Stimulated activated memory B cell treated with anti-CD40 and anti-IgM and Interleukin-4, amounts not matched to agents 10 μg/mL and 1 μg/mL and 100 μg/mL, for 72 hours (primary cell): Measurements from ENCODE around the gene GRK4.
"Not testable (repeated sequence)": the region's sequence is repeated elsewhere in the genome, so short reads cannot be mapped to it uniquely, and the experiment has no call there.

Experiments used
- ATAC-seq: fragments of 150-1000 bp; cut with Tn5 transposase; 2 replicates; pipeline ENCODE4 v1.10.0; 2021
- H3K27ac Mint-ChIP-seq: one replicate; pipeline ENCODE4 v1.8.0; 2022; ENCODE audit warnings: mild to moderate bottlenecking, mixed read lengths
- H3K27me3 Mint-ChIP-seq: one replicate; pipeline ENCODE4 v1.8.0; 2022; ENCODE audit warnings: mixed read lengths
- H3K36me3 Mint-ChIP-seq: one replicate; pipeline ENCODE4 v1.8.0; 2022; ENCODE audit warnings: mixed read lengths
- H3K4me1 Mint-ChIP-seq: one replicate; pipeline ENCODE4 v1.8.0; 2022; ENCODE audit warnings: mixed read lengths
- H3K4me3 Mint-ChIP-seq: one replicate; pipeline ENCODE4 v1.8.0; 2022; ENCODE audit warnings: mild to moderate bottlenecking, moderate library complexity, mixed read lengths
- H3K9me3 Mint-ChIP-seq: one replicate; pipeline ENCODE4 v1.8.0; 2022; ENCODE audit warnings: mixed read lengths

The GRK4 gene

DNA sequence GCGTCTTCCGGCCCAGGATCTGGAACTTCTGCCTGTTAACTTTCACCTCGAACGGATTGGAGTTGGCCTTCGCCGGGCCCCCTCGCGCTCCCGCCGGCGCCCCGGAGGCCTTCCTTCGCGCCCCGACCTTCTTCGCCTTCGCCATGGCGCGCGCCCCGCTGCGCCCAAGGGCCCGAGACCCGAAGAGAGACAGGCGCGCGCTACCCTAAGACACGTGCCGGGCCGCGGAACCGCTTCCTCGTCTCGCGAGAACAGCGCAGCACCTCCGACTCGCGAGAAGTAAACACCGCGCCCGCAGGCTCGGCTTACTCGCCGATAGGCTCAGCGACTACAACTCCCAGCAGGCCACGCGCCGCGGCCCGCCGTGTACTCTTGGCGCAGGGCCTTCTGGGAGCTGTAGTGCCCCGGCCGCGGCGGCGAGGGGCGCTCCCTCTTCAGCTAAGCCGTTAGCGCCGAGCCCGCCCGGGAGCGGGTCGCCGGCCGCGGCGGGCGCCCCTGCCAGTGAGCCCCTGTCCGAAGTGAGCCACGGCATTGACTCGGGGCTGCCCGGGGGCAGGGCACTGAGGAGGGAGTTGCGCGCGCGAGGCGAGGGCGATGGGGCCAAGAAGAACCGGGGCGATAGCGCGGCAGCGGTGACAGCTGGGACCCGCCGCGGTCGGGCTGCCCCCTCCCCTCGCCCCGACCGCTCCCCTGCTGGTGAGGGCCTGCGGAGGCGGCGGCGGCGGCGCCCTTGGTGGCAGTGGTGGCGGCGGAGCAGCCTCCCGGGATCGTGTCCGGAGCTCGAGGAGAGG, at the start of gene GRK4, which contains the start of gene NOP14:
GRK4 (plus strand) TSS at position 397 of the 791 bp plus-strand sequence. CDS start 500 bp downstream, outside the sequence.
NOP14 (minus strand) TSS at position 232 of the 791 bp plus-strand sequence; CDS start at position 145, 87 bp downstream.
- H3K36me3 Mint-ChIP-seq = peaks cover 17% of the 10 kb centered on the region
- peaks cover 40% of the 10 kb centered on the region for H3K4me1 Mint-ChIP-seq
- no peaks in the 10 kb centered on the region for H3K9me3 Mint-ChIP-seq
- H3K27ac Mint-ChIP-seq = peak within 1 kb of the TSS; percentile 95
- H3K4me3 Mint-ChIP-seq = peak within 1 kb of the TSS; percentile 94
- H3K27me3 Mint-ChIP-seq = no peaks in the 10 kb centered on the region
- ATAC-seq = peak; percentile 97

DNA sequence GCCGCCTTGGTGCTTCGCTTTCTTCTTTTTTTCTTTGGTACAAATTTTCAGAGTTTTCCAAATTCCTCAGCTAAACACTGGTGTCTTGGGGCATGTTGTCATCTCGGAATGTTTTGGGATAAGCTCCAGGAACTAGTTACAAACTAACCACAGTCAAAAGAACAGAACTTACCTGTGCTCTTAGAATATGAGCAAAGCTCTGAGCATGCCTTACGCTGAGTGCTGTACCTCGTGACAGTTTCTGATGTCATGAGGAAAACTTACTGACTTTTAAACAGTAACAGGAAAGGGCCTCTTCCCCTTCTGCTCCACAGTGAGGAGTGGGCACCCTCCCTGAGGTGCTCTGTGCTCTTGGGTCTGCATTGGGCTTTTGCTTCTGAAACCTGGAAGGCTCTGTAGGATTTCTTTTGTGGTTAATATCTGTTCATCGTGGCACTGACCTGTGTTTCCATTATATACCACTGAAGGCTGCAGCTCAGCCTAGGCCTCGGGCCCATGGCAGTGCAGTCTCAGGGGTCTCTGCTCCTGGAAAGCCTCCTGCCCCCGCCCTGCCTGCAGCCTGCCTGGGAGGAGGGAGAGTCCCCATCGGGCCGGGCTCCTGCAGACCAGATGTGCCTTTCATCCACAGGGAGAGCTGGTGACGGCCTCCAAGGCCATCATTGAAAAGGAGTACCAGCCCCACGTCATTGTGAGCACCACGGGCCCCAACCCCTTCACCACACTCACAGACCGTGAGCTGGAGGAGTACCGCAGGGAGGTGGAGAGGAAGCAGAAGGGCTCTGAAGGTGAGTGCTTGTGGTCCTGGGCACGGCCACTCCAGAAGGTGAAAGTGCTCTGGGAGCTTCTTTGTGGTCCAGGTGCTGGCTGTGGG, 48.9 kb upstream of the GRK4 start:
- Mint-ChIP-seq H3K9me3 (peaks cover 4% of the 10 kb centered on the region), H3K27me3 (no peaks in the 10 kb centered on the region), H3K4me3 (no peak overlapping the region), H3K4me1 (peaks cover 45% of the 10 kb centered on the region), H3K27ac (peak overlapping the region; percentile 75), H3K36me3 (peaks cover 62% of the 10 kb centered on the region)
- peak; percentile 82 for ATAC-seq

DNA sequence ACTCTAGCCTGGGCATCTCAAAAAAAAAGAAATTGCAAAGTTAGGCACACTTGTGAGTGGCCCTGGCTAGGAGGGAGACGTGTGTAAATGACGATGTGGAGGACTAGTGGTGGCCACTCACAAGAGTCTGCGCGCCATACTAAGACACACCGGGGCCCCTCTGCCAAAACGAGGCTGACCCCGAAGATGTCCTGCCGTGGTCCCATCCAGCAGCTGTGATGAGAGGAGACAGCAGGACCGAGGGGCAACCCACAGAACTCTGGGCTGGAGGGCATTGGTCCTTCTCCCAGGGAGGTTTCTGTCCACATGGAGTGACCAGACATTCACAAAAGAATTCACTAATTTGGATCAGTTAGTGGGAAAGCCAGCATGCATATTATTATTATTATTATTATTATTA, 47.6 kb upstream of the GRK4 start:
- Mint-ChIP-seq H3K27me3 (no peaks in the 10 kb centered on the region), H3K4me1 (peaks cover 58% of the 10 kb centered on the region), H3K9me3 (peaks cover 8% of the 10 kb centered on the region), H3K4me3 (no peak overlapping the region), H3K36me3 (peaks cover 69% of the 10 kb centered on the region), H3K27ac (no peak overlapping the region)
- no peak for ATAC-seq

DNA sequence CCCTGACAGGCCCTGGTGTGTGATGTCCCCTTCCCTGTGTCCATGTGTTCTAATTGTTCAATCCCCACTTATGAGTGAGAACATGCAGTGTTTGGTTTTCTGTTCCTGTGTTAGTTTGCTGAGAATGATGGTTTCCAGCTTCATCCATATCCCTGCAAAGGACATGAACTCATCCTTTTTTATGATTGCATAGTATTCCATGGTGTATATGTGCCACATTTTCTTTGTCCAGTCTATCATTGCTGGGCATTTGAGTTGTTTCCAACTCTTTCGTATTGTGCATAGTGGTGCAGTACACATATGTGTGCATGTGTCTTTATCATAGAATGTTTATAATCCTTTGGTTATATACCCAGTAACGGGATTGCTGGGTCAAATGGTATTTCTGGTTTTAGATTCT, 46.7 kb upstream of the GRK4 start:
- H3K27me3 Mint-ChIP-seq, H3K9me3 Mint-ChIP-seq, ATAC-seq, H3K4me3 Mint-ChIP-seq: not testable (repeated sequence)
- H3K36me3 Mint-ChIP-seq = peaks cover 75% of the 10 kb centered on the region
- peak overlapping the region; percentile 84 for H3K27ac Mint-ChIP-seq
- H3K4me1 Mint-ChIP-seq = peaks cover 67% of the 10 kb centered on the region

DNA sequence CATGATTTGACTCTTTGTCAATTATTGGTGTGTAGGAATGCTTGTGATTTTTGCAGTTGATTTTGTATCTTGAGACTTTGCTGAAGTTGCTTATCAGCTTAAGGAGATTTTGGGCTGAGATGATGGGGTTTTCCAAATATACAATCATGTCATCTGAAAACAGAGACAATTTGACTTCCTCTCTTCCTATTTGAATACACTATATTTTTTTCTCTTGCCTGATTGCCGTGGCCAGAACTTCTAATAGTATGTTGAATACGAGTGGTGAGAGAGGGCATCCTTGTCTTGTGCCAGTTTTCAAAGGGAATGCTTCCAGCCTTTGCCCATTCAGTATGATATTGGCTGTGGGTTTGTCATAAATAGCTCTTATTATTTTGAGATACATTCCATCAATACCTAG, 45.1 kb upstream of the GRK4 start:
- peaks cover 83% of the 10 kb centered on the region for H3K4me1 Mint-ChIP-seq
- H3K9me3 Mint-ChIP-seq, ATAC-seq, H3K27me3 Mint-ChIP-seq: not testable (repeated sequence)
- peaks cover 85% of the 10 kb centered on the region for H3K36me3 Mint-ChIP-seq
- H3K27ac Mint-ChIP-seq = peak overlapping the region; percentile 84
- H3K4me3 Mint-ChIP-seq = peak overlapping the region; percentile 57

DNA sequence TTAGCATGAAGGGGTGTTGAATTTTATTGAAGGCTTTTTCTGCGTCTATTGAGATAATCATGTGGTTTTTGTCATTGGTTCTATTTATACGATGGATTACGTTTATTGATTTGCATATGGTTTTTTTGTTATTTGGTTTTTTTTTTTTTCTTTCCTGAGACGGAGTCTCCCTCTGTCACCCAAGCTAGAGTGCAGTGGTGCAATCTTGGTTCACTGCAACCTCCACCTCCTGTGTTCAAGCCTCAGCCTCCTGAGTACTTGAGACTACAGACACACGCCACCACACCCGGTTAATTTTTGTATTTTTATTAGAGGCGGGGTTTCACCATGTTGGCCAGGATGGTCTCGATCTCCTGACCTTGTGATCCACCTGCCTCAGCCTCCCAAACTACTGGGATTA, 44.7 kb upstream of the GRK4 start:
- H3K4me3 Mint-ChIP-seq = peak overlapping the region; percentile 57
- H3K27ac Mint-ChIP-seq = peak overlapping the region; percentile 84
- not testable (repeated sequence) for H3K9me3 Mint-ChIP-seq, H3K27me3 Mint-ChIP-seq
- H3K4me1 Mint-ChIP-seq = peaks cover 84% of the 10 kb centered on the region
- peaks cover 89% of the 10 kb centered on the region for H3K36me3 Mint-ChIP-seq
- peak; percentile 83 for ATAC-seq

DNA sequence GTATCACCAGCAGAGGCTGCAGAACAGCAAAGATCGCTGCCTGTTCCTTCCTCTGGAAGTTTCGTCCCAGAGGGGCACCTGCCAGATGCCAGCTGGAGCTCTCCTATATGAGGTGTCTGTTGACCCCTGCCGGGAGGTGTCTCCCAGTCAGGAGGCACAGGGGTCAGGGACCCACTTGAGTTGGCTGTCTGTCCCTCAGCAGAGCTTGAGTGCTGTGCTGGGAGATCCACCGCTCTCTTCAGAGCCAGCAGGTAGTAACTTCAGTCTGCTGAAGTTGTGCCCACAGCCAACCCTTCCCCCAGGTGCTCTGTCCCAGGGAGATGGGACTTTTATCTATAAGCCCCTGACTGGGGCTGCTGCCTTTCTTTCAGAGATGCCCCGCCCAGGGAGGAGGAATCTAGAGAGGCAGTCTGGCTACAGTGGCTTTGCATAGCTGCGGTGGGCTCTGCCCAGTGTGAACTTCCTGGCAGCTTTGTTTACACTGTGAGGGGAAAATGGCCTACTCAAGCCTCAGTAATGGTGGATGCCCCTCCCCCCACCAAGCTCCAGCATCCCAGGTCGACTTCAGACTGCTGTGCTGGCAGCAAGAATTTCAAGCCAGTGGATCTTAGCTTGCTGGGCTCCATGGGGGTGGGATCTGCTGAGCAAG, 40.8 kb upstream of the GRK4 start:
- Mint-ChIP-seq H3K27ac (peak overlapping the region; percentile 72), H3K4me3 (peak overlapping the region; percentile 9), H3K36me3 (peaks cover 87% of the 10 kb centered on the region), H3K4me1 (peaks cover 69% of the 10 kb centered on the region)
- not testable (repeated sequence) for H3K27me3 Mint-ChIP-seq, H3K9me3 Mint-ChIP-seq, ATAC-seq

DNA sequence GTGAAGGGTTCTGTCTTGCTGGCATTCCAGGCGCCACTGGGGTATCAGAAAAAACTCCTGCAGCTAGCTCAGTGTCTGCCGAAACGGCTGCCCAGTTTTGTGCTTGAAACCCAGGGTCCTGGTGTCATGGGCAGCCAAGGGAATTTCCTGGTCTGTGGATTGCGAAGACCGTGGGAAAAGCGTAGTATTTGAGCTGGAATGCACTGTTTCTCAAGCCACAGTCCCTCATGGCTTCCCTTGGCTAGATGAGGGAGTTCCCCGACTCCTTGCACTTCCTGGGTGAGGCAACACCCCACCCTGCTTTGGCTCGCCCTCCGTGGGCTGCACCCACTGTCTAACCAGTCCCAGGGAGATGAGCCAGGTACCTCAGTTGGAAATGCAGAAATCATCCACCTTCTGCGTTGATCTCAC, 40.2 kb upstream of the GRK4 start:
- ATAC-seq = no peak
- Mint-ChIP-seq H3K4me1 (peaks cover 63% of the 10 kb centered on the region), H3K27ac (peak overlapping the region; percentile 72), H3K36me3 (peaks cover 87% of the 10 kb centered on the region), H3K4me3 (peak overlapping the region; percentile 9), H3K27me3 (no peaks in the 10 kb centered on the region), H3K9me3 (peaks cover 5% of the 10 kb centered on the region)

DNA sequence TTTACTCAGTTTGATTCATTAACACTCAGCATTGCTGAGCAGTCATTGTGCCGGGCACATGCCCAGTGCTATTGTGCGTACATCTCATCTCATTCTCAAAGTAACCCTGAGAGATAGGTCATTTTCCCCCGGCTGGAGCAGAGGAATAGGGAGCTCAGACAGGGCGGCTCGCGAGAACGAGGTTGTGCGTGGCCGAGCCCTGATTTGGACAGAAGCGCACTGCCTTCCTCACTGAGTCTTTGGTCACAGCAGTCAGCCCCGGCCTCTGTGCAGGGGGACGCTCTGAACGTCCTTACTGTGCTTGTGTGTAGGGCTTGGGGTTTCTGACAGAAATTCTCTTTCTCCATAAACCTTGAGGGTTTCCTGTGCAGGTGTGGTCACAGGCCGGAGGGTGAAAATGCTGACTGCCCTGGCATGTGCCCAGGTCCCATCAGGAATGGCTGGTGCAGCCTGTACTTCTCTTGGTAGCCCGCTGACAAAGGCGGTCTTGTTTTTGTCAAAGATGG, 39.6 kb upstream of the GRK4 start:
- Mint-ChIP-seq H3K36me3 (peaks cover 84% of the 10 kb centered on the region), H3K27me3 (no peaks in the 10 kb centered on the region), H3K4me3 (peak overlapping the region; percentile 9), H3K9me3 (peaks cover 5% of the 10 kb centered on the region), H3K4me1 (peaks cover 58% of the 10 kb centered on the region), H3K27ac (peak overlapping the region; percentile 72)
- no peak for ATAC-seq

DNA sequence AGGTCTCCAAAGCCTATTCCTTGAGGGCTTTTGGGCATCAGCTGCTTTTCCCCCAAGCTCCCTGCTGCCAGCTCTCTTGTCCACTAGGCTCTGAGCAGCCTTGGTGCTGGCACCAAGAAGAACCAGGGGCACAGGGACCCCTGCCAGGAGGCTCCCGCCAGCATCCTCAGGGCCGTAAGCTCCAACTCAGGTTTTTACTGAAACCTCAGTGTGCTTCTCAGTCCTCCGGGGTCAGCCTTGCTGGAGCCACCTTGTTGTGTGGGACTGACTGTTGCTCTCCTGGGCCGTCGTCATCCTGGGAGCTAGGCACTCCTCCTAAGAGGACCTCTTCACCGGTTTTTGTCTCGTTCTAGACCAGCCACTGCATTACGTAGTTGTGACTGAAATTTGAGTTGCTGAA, 39.1 kb upstream of the GRK4 start:
- Mint-ChIP-seq H3K27ac (peak overlapping the region; percentile 30), H3K9me3 (peaks cover 5% of the 10 kb centered on the region), H3K4me1 (peaks cover 52% of the 10 kb centered on the region), H3K27me3 (no peaks in the 10 kb centered on the region), H3K36me3 (peaks cover 84% of the 10 kb centered on the region), H3K4me3 (no peak overlapping the region)
- no peak for ATAC-seq

DNA sequence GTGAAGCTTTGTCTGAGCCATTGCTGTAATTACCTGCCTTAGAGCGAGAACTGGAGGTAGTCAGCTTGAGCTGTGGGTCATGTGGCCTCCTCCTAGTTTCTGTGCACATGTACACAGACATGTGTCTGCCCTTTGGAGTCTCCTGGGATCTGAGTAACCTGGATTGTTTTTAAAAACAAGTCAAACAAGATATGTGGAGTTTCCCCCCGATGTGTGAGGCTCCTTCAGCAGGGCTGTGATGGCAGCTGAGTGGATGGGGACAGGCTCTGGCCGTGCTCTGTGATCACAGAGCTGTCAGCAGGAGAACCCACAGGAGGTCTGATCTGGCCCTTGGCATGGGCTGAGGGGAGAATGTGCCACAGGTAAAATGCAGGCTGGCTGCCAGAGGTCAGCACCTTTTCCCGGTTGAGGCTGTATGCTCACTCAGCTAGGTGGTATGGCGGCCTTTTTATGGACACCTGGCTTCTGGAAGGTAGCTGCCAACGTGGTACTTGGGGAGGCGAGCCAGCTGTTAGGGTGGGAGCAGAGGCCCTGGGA, 38.5 kb upstream of the GRK4 start:
- no peak for ATAC-seq
- peaks cover 46% of the 10 kb centered on the region for H3K4me1 Mint-ChIP-seq
- no peak overlapping the region for H3K4me3 Mint-ChIP-seq
- peak overlapping the region; percentile 30 for H3K27ac Mint-ChIP-seq
- no peaks in the 10 kb centered on the region for H3K27me3 Mint-ChIP-seq
- H3K36me3 Mint-ChIP-seq = peaks cover 82% of the 10 kb centered on the region
- peaks cover under 1% of the 10 kb centered on the region for H3K9me3 Mint-ChIP-seq

DNA sequence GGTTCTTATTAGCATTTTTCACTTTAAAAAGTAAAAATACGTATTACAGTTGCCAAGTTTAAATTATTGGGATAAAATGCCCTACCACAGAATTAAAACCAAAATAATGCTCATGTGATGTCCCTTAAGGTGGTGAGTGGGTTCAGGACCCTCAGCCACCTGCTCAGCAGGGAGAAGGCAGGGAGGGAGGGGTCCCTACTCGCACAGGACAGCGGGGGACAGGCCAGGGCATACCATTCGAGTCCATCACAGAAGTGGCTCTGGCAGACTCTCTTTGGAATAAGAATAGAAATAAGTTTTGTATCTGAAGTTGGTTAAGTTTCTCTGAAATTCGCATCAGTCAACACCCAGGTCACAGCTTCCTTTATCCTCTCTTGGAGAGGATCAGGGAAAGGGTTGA, 37.9 kb upstream of the GRK4 start:
- H3K4me3 Mint-ChIP-seq = no peak overlapping the region
- no peak overlapping the region for H3K27ac Mint-ChIP-seq
- peaks cover 82% of the 10 kb centered on the region for H3K36me3 Mint-ChIP-seq
- no peak for ATAC-seq
- H3K4me1 Mint-ChIP-seq = peaks cover 45% of the 10 kb centered on the region
- no peaks in the 10 kb centered on the region for H3K9me3 Mint-ChIP-seq
- no peaks in the 10 kb centered on the region for H3K27me3 Mint-ChIP-seq

DNA sequence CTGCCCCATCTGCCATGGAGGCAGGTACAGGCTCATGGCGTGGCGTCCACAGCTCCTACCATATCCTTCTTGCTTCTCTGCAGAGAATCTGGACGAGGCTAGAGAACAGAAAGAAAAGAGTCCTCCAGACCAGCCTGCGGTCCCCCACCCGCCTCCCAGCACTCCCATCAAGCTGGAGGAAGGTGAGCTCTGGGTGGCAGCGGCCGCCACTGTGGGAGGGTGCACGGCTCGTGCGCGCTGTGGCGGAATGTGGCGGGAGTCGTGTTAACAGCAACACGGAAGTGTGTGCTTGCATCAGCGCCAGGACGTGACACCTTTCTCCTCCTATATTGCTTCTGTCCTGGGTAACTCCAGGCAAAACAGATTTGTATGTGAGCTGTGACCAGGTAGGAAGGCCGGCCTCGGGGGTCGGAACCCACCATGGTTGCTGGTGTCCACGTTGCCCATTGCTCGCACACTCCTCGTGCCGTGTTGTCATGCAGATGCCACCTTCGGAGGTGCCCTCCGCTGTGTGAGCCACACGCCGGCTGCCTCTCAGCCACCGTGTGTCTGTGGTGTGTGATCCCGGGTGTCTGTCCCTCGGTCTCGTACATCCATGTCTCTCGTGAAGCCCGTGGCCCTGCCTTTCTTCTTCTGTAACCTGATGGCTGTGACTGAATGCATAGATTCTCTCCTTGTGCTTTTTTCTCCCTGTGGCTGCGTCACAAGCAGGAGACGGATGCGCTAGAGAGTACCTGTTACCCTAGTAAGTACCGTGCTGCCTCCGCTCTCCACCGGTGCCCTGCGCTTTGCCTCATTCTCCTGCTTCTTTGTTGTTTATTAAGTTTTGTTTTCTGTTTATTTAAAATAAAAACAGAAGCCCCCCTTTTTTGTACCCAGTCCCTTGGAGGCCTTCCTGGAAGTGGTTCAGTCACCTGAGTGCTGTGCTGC, 37.2 kb upstream of the GRK4 start:
- peak overlapping the region; percentile 68 for H3K27ac Mint-ChIP-seq
- no peak for ATAC-seq
- H3K27me3 Mint-ChIP-seq = no peaks in the 10 kb centered on the region
- H3K36me3 Mint-ChIP-seq = peaks cover 76% of the 10 kb centered on the region
- H3K9me3 Mint-ChIP-seq = no peaks in the 10 kb centered on the region
- H3K4me1 Mint-ChIP-seq = peaks cover 45% of the 10 kb centered on the region
- H3K4me3 Mint-ChIP-seq = no peak overlapping the region
